ENCODE results near the gene C1orf21.

DNA sequence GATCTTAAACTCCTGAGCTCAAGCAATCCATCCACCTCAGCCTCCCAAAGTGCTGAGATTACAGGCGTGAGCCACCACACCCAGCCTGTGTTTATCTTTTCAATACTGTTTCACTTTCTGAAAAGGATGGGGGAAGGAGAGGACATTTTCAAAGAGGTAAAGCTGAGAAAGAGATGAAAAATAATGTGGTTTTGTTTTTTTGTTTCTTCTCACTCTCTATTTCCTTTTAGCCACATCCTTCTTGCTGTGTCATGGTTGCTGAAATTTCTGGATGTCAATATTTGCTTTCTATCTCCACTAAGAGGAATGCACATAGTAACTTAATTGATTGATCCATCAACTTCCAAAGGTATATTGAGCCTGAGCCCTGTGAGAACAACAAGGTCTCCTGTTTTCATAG is 6.4 kb upstream of the C1orf21 start:
- TF ChIP-seq GATA3 (IDR thresholded peaks at IDR 0.05; ENCODE audit: low read depth, low read length), result no peak
- no peak for TF ChIP-seq GATA2 (IDR thresholded peaks at IDR 0.05; ENCODE audit: low read depth, low read length)
